Mesenchymal stem cell (in vitro differentiated cells and primary cell): Measurements from ENCODE around the gene MTCL1.
A peak's percentile ranks its signal among the peaks of the same experiment; 100 is the strongest.

Experiments used
- DNase-seq: peaks from one replicate; pipeline ENCODE4 v3.0.0-alpha.2; 2013
- H2AFZ ChIP-seq: one replicate; pipeline ENCODE4 v1.6.1; 2013; ENCODE audit warnings: low read depth, mild to moderate bottlenecking, control low read depth, inconsistent platforms, low read length, moderate library complexity
- H2AK5ac ChIP-seq: 2 replicates; pipeline ENCODE4 v1.6.1; 2013; ENCODE audit warnings: low read length, moderate library complexity, mild to moderate bottlenecking, inconsistent platforms; ENCODE audit not compliant: severe bottlenecking
- H2BK120ac ChIP-seq: one replicate; pipeline ENCODE4 v1.6.1; 2013; ENCODE audit warnings: low read depth, mild to moderate bottlenecking, inconsistent platforms, low read length, moderate library complexity
- H2BK12ac ChIP-seq, 2 experiments: one replicate each; pipeline ENCODE4 v1.6.1; 2013; ENCODE audit warnings: inconsistent platforms in 2 of 2, low read length in 2 of 2, mild to moderate bottlenecking in 2 of 2, moderate library complexity in 2 of 2, control low read depth in 1 of 2
- H2BK15ac ChIP-seq: one replicate; pipeline ENCODE4 v1.6.1; 2013; ENCODE audit warnings: mild to moderate bottlenecking, low read depth, inconsistent platforms; ENCODE audit not compliant: poor library complexity, severe bottlenecking
- H2BK5ac ChIP-seq: 2 replicates; pipeline ENCODE4 v1.6.1; 2013; ENCODE audit warnings: low read depth, mild to moderate bottlenecking, low read length, control low read depth, inconsistent platforms; ENCODE audit not compliant: poor library complexity, severe bottlenecking
- H3K14ac ChIP-seq, 2 experiments: one replicate each; pipeline ENCODE4 v1.6.1; 2013; ENCODE audit warnings: inconsistent platforms in 2 of 2, low read length in 2 of 2, control low read depth in 1 of 2, mild to moderate bottlenecking in 1 of 2, moderate library complexity in 1 of 2
- H3K18ac ChIP-seq, 2 experiments: one replicate each; pipeline ENCODE4 v1.6.1; 2013; ENCODE audit warnings: inconsistent platforms in 2 of 2, low read length in 2 of 2, control low read depth in 1 of 2, low read depth in 1 of 2, mild to moderate bottlenecking in 1 of 2
- H3K23ac ChIP-seq, 2 experiments: one replicate each; pipeline ENCODE4 v1.6.1; 2013; ENCODE audit warnings: inconsistent platforms in 2 of 2, low read length in 2 of 2, mild to moderate bottlenecking in 2 of 2, moderate library complexity in 2 of 2, control low read depth in 1 of 2
- H3K27ac ChIP-seq: 2 replicates; pipeline ENCODE4 v1.5.1; 2013; ENCODE audit warnings: mild to moderate bottlenecking, moderate library complexity, low read length, control low read depth, inconsistent platforms; ENCODE audit not compliant: poor library complexity, severe bottlenecking
- H3K27me3 ChIP-seq, 2 experiments: 2 replicates each; pipeline versions ENCODE4 v1.6.1 to v1.7.0; 2013; ENCODE audit warnings: low read length in 2 of 2, mild to moderate bottlenecking in 2 of 2, moderate library complexity in 2 of 2, control low read depth in 1 of 2, inconsistent platforms in 1 of 2; ENCODE audit not compliant: control insufficient read depth in 1 of 2, insufficient read depth in 1 of 2
- H3K36me3 ChIP-seq, 2 experiments: 2 replicates each; pipeline versions ENCODE4 v1.6.1 to v1.7.0; 2013; ENCODE audit warnings: low read length in 2 of 2, control low read depth in 1 of 2, inconsistent platforms in 1 of 2, low read depth in 1 of 2, mild to moderate bottlenecking in 1 of 2; ENCODE audit not compliant: insufficient read depth in 2 of 2, control insufficient read depth in 1 of 2
- H3K4ac ChIP-seq, 2 experiments: one replicate each; pipeline ENCODE4 v1.6.1; 2013; ENCODE audit warnings: inconsistent platforms in 2 of 2, low read length in 2 of 2, mild to moderate bottlenecking in 2 of 2, moderate library complexity in 2 of 2, control low read depth in 1 of 2, low read depth in 1 of 2
- H3K4me1 ChIP-seq: 2 replicates; pipeline ENCODE4 v1.6.1; 2013; ENCODE audit warnings: low read depth, low read length, control low read depth; ENCODE audit not compliant: control insufficient read depth, insufficient read depth
- H3K4me2 ChIP-seq: 2 replicates; pipeline ENCODE4 v1.6.1; 2013; ENCODE audit warnings: low read length, mild to moderate bottlenecking, inconsistent platforms; ENCODE audit not compliant: poor library complexity, severe bottlenecking
- H3K4me3 ChIP-seq, 2 experiments: 2 replicates each; pipeline versions ENCODE4 v1.5.1 to v1.7.0; 2013; ENCODE audit warnings: low read length in 2 of 2, mild to moderate bottlenecking in 2 of 2, control low read depth in 1 of 2, low read depth in 1 of 2; ENCODE audit not compliant: insufficient read depth in 1 of 2
- H3K79me1 ChIP-seq: replicated peaks from 2 replicates; pipeline ENCODE4 v1.6.1; 2013; ENCODE audit warnings: mild to moderate bottlenecking, control low read depth, low read length, inconsistent platforms; ENCODE audit not compliant: poor library complexity, severe bottlenecking
- H3K9ac ChIP-seq: 2 replicates; pipeline ENCODE4 v1.7.0; 2013; ENCODE audit warnings: mild to moderate bottlenecking, low read length, moderate library complexity
- H3K9me3 ChIP-seq: 2 replicates; pipeline ENCODE4 v1.7.0; 2013; ENCODE audit warnings: mild to moderate bottlenecking, low read length; ENCODE audit not compliant: control insufficient read depth
- H4K8ac ChIP-seq: one replicate; pipeline ENCODE4 v1.6.1; 2013; ENCODE audit warnings: inconsistent platforms, mild to moderate bottlenecking, low read length, moderate library complexity
- H4K91ac ChIP-seq: one replicate; pipeline ENCODE4 v1.6.1; 2013; ENCODE audit warnings: mild to moderate bottlenecking, low read length, inconsistent platforms
- WGBS: methylation state at CpG from one replicate; pipeline ENCODE4 v1.1.7; 2013; ENCODE audit warnings: mixed read lengths; 5-methylcytosine and 5-hydroxymethylcytosine counted together

The MTCL1 gene

GRCh38 chr18:8778824-8779223, 73.5 kb downstream of the MTCL1 start:
- Histone ChIP-seq H4K8ac (no peak overlapping the region), H2AFZ (no peak overlapping the region), H2BK5ac (no peak overlapping the region), H2BK15ac (no peak overlapping the region), H3K4me1 (peaks cover 38% of the 10 kb centered on the region), H2BK120ac (no peak overlapping the region), H3K27me3 (no peaks in the 10 kb centered on the region), H3K4me3 (no peak overlapping the region), H3K27ac (peak overlapping the region; percentile 86), H3K79me1 (peaks cover 19% of the 10 kb centered on the region), H3K9me3 (no peaks in the 10 kb centered on the region), H3K18ac (no peak overlapping the region), H2BK12ac (no peak overlapping the region), H3K14ac (no peak overlapping the region), H3K36me3 (peaks cover 50 to 80% of the 10 kb centered on the region in 2 experiments), H2AK5ac (peak overlapping the region; percentile 50), H4K91ac (peak overlapping the region; percentile 52), H3K9ac (no peak overlapping the region), H3K4me2 (no peak overlapping the region), H3K4ac (no peak overlapping the region), H3K23ac (no peak overlapping the region)
- DNase-seq: no peak
- 97% methylated on average over 16 of the region's 16 CpGs for WGBS

GRCh38 chr18:8779251-8779650, 73.9 kb downstream of the MTCL1 start:
- H4K91ac ChIP-seq: no peak overlapping the region
- no peaks in the 10 kb centered on the region for H3K9me3 ChIP-seq
- H3K79me1 ChIP-seq: peaks cover 22% of the 10 kb centered on the region
- no peak overlapping the region for H3K23ac ChIP-seq
- H4K8ac ChIP-seq: no peak overlapping the region
- H2BK12ac ChIP-seq: no peak overlapping the region
- DNase-seq: no peak
- peaks cover 38% of the 10 kb centered on the region for H3K4me1 ChIP-seq
- H3K4ac ChIP-seq: no peak overlapping the region
- no peak overlapping the region for H2BK5ac ChIP-seq
- H3K27me3 ChIP-seq: no peaks in the 10 kb centered on the region
- H3K14ac ChIP-seq: no peak overlapping the region
- H2AFZ ChIP-seq: no peak overlapping the region
- no peak overlapping the region for H3K4me2 ChIP-seq
- WGBS: 97% methylated on average over 14 of the region's 14 CpGs
- no peak overlapping the region for H3K9ac ChIP-seq
- H2BK120ac ChIP-seq: no peak overlapping the region
- H3K27ac ChIP-seq: peak overlapping the region; percentile 86
- H2AK5ac ChIP-seq: peak overlapping the region; percentile 50
- H3K18ac ChIP-seq: no peak overlapping the region
- H3K4me3 ChIP-seq: no peak overlapping the region
- H2BK15ac ChIP-seq: no peak overlapping the region
- peaks cover 54 to 81% of the 10 kb centered on the region in 2 experiments for H3K36me3 ChIP-seq

- no peak for DNase-seq
- H3K9me3 ChIP-seq: no peaks in the 10 kb centered on the region
- no peak overlapping the region for H2BK120ac ChIP-seq
- H3K9ac ChIP-seq: no peak overlapping the region
- 73% methylated on average over 6 of the region's 6 CpGs for WGBS
- H2BK5ac ChIP-seq: peak overlapping the region; percentile 11
- H3K27me3 ChIP-seq: no peaks in the 10 kb centered on the region
- H2AFZ ChIP-seq: no peak overlapping the region
- peak overlapping the region; percentile 86 for H3K27ac ChIP-seq
- H4K8ac ChIP-seq: no peak overlapping the region
- H3K36me3 ChIP-seq: peaks cover 55 to 91% of the 10 kb centered on the region in 2 experiments
- no peak overlapping the region for H3K14ac ChIP-seq
- H4K91ac ChIP-seq: peak overlapping the region; percentile 30
- peak overlapping the region in 1 of 2 experiments; percentile 60 for H3K4ac ChIP-seq
- H3K4me1 ChIP-seq: peaks cover 38% of the 10 kb centered on the region
- peak overlapping the region in 1 of 2 experiments; percentile 29 for H2BK12ac ChIP-seq
- no peak overlapping the region for H3K23ac ChIP-seq
- H3K18ac ChIP-seq: peak overlapping the region; percentile 18 to 26
- no peak overlapping the region for H3K4me3 ChIP-seq
- H2BK15ac ChIP-seq: no peak overlapping the region
- peaks cover 24% of the 10 kb centered on the region for H3K79me1 ChIP-seq
- H3K4me2 ChIP-seq: no peak overlapping the region
- peak overlapping the region; percentile 46 for H2AK5ac ChIP-seq
Observed at GRCh38 chr18:8780227-8780626, 74.9 kb downstream of the MTCL1 start.

DNA sequence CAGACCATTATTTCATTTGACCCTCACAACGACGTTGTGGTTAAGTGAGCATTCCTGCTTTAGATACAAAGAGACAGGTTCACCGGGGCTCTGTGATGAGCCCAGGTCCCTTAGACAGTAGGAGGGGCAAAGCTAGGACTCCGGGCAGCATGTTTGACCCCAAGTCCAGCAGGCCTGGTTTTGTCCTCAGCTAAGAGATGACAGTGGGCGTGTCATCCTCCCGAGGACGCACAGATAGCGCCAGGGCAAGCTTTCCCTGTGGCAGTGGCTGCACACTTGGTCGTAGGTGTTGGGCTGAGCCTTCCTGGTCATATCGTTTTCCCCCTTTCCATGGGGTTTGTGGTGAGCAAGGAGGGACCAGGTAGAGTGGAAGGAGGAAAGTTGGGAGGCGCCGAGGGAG, 76.3 kb downstream of the MTCL1 start:
- Histone ChIP-seq H2AFZ (no peak overlapping the region), H3K9ac (no peak overlapping the region), H3K36me3 (peaks cover 68 to 95% of the 10 kb centered on the region in 2 experiments), H3K18ac (no peak overlapping the region), H3K27me3 (no peaks in the 10 kb centered on the region), H3K4me2 (no peak overlapping the region), H3K79me1 (peaks cover 20% of the 10 kb centered on the region), H3K23ac (no peak overlapping the region), H3K4me1 (peaks cover 35% of the 10 kb centered on the region), H4K91ac (no peak overlapping the region), H2BK12ac (no peak overlapping the region), H3K14ac (no peak overlapping the region), H3K9me3 (no peaks in the 10 kb centered on the region), H4K8ac (peak overlapping the region; percentile 21), H3K4ac (no peak overlapping the region), H2AK5ac (peak overlapping the region; percentile 4), H2BK120ac (no peak overlapping the region), H2BK15ac (no peak overlapping the region), H2BK5ac (no peak overlapping the region), H3K4me3 (no peak overlapping the region), H3K27ac (no peak overlapping the region)
- 93% methylated on average over 12 of the region's 12 CpGs for WGBS
- no peak for DNase-seq
